K562 (cell line): ENCODE data around the gene CACNG7. TPM values are rescaled to one million over a fixed set of nuclear protein-coding genes. Genes with fewer than 3 reads are reported as not detected.

Source experiments
- ATAC-seq: fragments of 200-7000 bp; cut with Tn5 transposase; 3 replicates; pipeline ENCODE4 v1.9.1; 2020; ENCODE audit warnings: moderate library complexity
- BruUV-seq: library from RNA; stranded (reverse); fragments of 400-500 nt; replicated peaks from 2 replicates; lab custom pipeline; 2021; lab: Mats Ljungman, UMichigan
- CTCF ChIA-PET: fragments of 300-600 bp; formaldehyde crosslinking; extraction: SDS; loops from one replicate; lab custom pipeline; 2021; ENCODE audit warnings: low intra/inter-chr PET ratio; lab: Yijun Ruan, JAX
- POLR2A ChIA-PET: fragments of 300-600, 350-650 bp; sonication (Branson Sonifier 250); formaldehyde crosslinking; extraction: SDS; loops from one replicate; lab custom pipeline; 2021; ENCODE audit warnings: antibody characterized with exemption, inconsistent platforms; lab: Yijun Ruan, JAX
- DNase-seq, 4 experiments: peaks; one replicate each; pipeline versions ENCODE4 v3.0.0 to v3.0.0-alpha.2; 2011 to 2018; ENCODE audit warnings: low spot score in 3 of 4, mixed read lengths in 3 of 4; ENCODE audit errors: extremely low read depth in 1 of 4
- FAIRE-seq: peaks from 2 replicates; lab custom pipeline; 2011; peaks lifted over from hg19 to GRCh38; lab: Jason Lieb, UNC
- H2AFZ ChIP-seq: 2 replicates; pipeline ENCODE4 v1.6.0; 2011; ENCODE audit warnings: low read depth, low read length, control low read depth, inconsistent platforms
- H3K27ac ChIP-seq: fragments of 200-600 bp; 3 replicates; pipeline ENCODE4 v1.8.0; 2011; ENCODE audit warnings: low read depth, mild to moderate bottlenecking, control low read depth, inconsistent platforms, low read length, moderate library complexity, mixed read lengths; ENCODE audit errors: extremely low read depth
- H3K27me3 ChIP-seq, 2 experiments: fragments of 300-600 bp in 1 of 2; 2 replicates in 1 of 2; 3 replicates in 1 of 2; pipeline versions ENCODE4 v1.6.0 to v1.8.0; 2011; ENCODE audit warnings: inconsistent platforms in 2 of 2, low read length in 2 of 2, mild to moderate bottlenecking in 1 of 2, mixed read lengths in 1 of 2, moderate library complexity in 1 of 2; ENCODE audit not compliant: control insufficient read depth in 2 of 2, insufficient read depth in 2 of 2
- H3K36me3 ChIP-seq: fragments of 300-600 bp; 3 replicates; pipeline ENCODE4 v1.8.0; 2011; ENCODE audit warnings: mild to moderate bottlenecking, low read length, inconsistent platforms; ENCODE audit not compliant: control insufficient read depth, insufficient read depth
- H3K4me1 ChIP-seq, 2 experiments: fragments of 200-600 bp in 1 of 2; replicated peaks in 1 of 2; 2 replicates in 1 of 2; 3 replicates in 1 of 2; pipeline versions ENCODE4 v1.5.1 to v1.8.0; 2011; ENCODE audit warnings: inconsistent platforms in 2 of 2, low read length in 2 of 2, mild to moderate bottlenecking in 1 of 2, mixed read lengths in 1 of 2, moderate library complexity in 1 of 2; ENCODE audit not compliant: control insufficient read depth in 2 of 2, insufficient read depth in 2 of 2
- H3K4me2 ChIP-seq: 2 replicates; pipeline ENCODE4 v1.6.1; 2011; ENCODE audit warnings: low read length, control low read depth, inconsistent platforms, mixed read lengths; ENCODE audit not compliant: insufficient read depth
- H3K4me3 ChIP-seq: fragments of 200-600 bp; sonication (generic), shearing (Covaris generic); 2 replicates; pipeline ENCODE4 v1.5.1; 2016; ENCODE audit warnings: control low read depth, inconsistent platforms
- H3K79me2 ChIP-seq: fragments of 200-600 bp; 3 replicates; pipeline ENCODE4 v1.8.0; 2011; ENCODE audit warnings: low read length, inconsistent platforms; ENCODE audit not compliant: control insufficient read depth, insufficient read depth
- H3K9ac ChIP-seq, 2 experiments: 2 replicates each; pipeline versions ENCODE4 v1.6.0 to v1.6.1; 2011; ENCODE audit warnings: low read depth in 2 of 2, low read length in 2 of 2, control low read depth in 1 of 2, inconsistent platforms in 1 of 2, mild to moderate bottlenecking in 1 of 2, mixed read lengths in 1 of 2; ENCODE audit not compliant: insufficient read depth in 1 of 2
- H3K9me1 ChIP-seq: one replicate; pipeline ENCODE4 v1.6.0; 2011; ENCODE audit warnings: inconsistent platforms, mild to moderate bottlenecking, low read length, moderate library complexity; ENCODE audit not compliant: control insufficient read depth, insufficient read depth
- H3K9me3 ChIP-seq: replicated peaks from 2 replicates; pipeline ENCODE4 v1.5.1; 2011; ENCODE audit warnings: low read depth, low read length, inconsistent platforms; ENCODE audit not compliant: control insufficient read depth, insufficient read depth
- H4K20me1 ChIP-seq: replicated peaks from 2 replicates; pipeline ENCODE4 v1.6.1; 2011; ENCODE audit warnings: low read length, inconsistent platforms, mixed read lengths; ENCODE audit not compliant: control insufficient read depth, insufficient read depth
- ATF4 ChIP-seq: fragments of 450-650 bp; formaldehyde crosslinking; IDR thresholded peaks from 2 replicates; pipeline ENCODE4 v1.4.0; 2022; ENCODE audit warnings: mild to moderate bottlenecking, moderate library complexity
- C11orf30 ChIP-seq: fragments of 450-650 bp; IDR thresholded peaks from 2 replicates; pipeline ENCODE4 v1.6.1; 2016; ENCODE audit warnings: low read depth, mild to moderate bottlenecking
- CTBP1 ChIP-seq: fragments of 450-650 bp; IDR thresholded peaks from 2 replicates; pipeline ENCODE4 v1.6.1; 2016; ENCODE audit warnings: borderline replicate concordance
- ELK1 ChIP-seq: sonication (generic); formaldehyde crosslinking; IDR thresholded peaks from 2 replicates; pipeline ENCODE4 v1.8.1; 2022; ENCODE audit warnings: missing genetic modification reagents
- EWSR1 ChIP-seq: fragments of 450-650 bp; IDR thresholded peaks from 2 replicates; pipeline ENCODE4 v1.6.1; 2018; ENCODE audit warnings: borderline replicate concordance, mild to moderate bottlenecking, low read depth, moderate library complexity; ENCODE audit not compliant: partially characterized antibody
- GATAD2A ChIP-seq: fragments of 450-650 bp; IDR thresholded peaks from 2 replicates; pipeline ENCODE4 v1.6.1; 2017
- HDAC2 ChIP-seq: fragments of 450-650 bp; IDR thresholded peaks from 2 replicates; pipeline ENCODE4 v1.6.1; 2016; ENCODE audit warnings: mild to moderate bottlenecking
- IRF9 ChIP-seq: fragments of 450-650 bp; IDR thresholded peaks from 2 replicates; pipeline ENCODE4 v1.6.1; 2016; ENCODE audit warnings: missing biosample characterization, missing genetic modification characterization
- KDM5B ChIP-seq: fragments of 200-600 bp; sonication (generic); IDR thresholded peaks from 2 replicates; pipeline ENCODE4 v1.6.1; 2012; ENCODE audit warnings: low read depth, mild to moderate bottlenecking, moderate library complexity, low read length, control low read depth, inconsistent platforms; ENCODE audit not compliant: insufficient replicate concordance
- MCM2 ChIP-seq: fragments of 450-650 bp; IDR thresholded peaks from 2 replicates; pipeline ENCODE4 v1.6.1; 2017; ENCODE audit warnings: low read depth, mild to moderate bottlenecking
- PCBP1 ChIP-seq: fragments of 200-400 bp; formaldehyde crosslinking; IDR thresholded peaks from 2 replicates; pipeline ENCODE4 v1.6.1; 2018; ENCODE audit warnings: mild to moderate bottlenecking, low read depth, low read length; ENCODE audit not compliant: poor library complexity, severe bottlenecking
- PURB ChIP-seq: sonication (generic); formaldehyde crosslinking; IDR thresholded peaks from 2 replicates; pipeline ENCODE4 v1.9.0; 2021; ENCODE audit warnings: low read depth, mild to moderate bottlenecking, missing genetic modification reagents
- U2AF2 ChIP-seq: fragments of 200-400 bp; formaldehyde crosslinking; optimal IDR thresholded peaks from 2 replicates; pipeline ENCODE3; 2017; ENCODE audit warnings: low read depth, mild to moderate bottlenecking, low read length
- USF1 ChIP-seq: sonication (generic); formaldehyde crosslinking; IDR thresholded peaks from 2 replicates; pipeline ENCODE4 v1.9.0; 2022; ENCODE audit warnings: mild to moderate bottlenecking, missing genetic modification reagents
- ZFPM2 ChIP-seq: fragments of 250-450 bp; sonication (Bioruptor Pico); IDR thresholded peaks from 2 replicates; pipeline ENCODE4 v1.5.1; 2022; ENCODE audit warnings: mild to moderate bottlenecking
- ZNF512 ChIP-seq: IDR thresholded peaks from 2 replicates; pipeline ENCODE4 v1.6.1; 2016; ENCODE audit warnings: missing genetic modification characterization, missing compliant biosample characterization
- WGBS: fragments of 100-300 bp; shearing (Covaris generic); methylation state at CpG from one replicate; pipeline ENCODE4 v1.1.6; 2016; ENCODE audit warnings: low coverage, mixed read lengths; ENCODE audit not compliant: insufficient coverage; ENCODE audit errors: missing lambda C conversion rate; 5-methylcytosine and 5-hydroxymethylcytosine counted together
- in situ Hi-C: fragments of 300-500 bp; cut with MboI; formaldehyde crosslinking; loops from 4 replicates; pipeline ENCODE4 v1.15.0; 2018; ENCODE audit warnings: inconsistent platforms, mixed read lengths
- intact Hi-C: fragments of 100-400 bp; cut with micrococcal nuclease; formaldehyde crosslinking; loops from 2 replicates; pipeline ENCODE4 v1.14.2; 2022
- polyA plus RNA-seq, 8 experiments: library from polyadenylated mRNA; depleted of rRNA in 4 of 8; stranded (reverse) in 5 of 8; unstranded in 3 of 8; fragments of >200 nt; fragmentation: Nextera tagmentation in 2 of 8; fragmentation: Illumina TruSeq in 1 of 8; extraction: Ambion mirVana in 2 of 8; extraction: Trizol in 1 of 8; gene quantifications; 2 replicates each; pipeline versions ENCODE4 v1.2.1 to v1.2.3, GENCODE V29; 2011 to 2014; ENCODE audit warnings: inconsistent platforms in 1 of 8, missing spikeins in 1 of 8
- total RNA-seq, 7 experiments: library from RNA; depleted of rRNA in 6 of 7; stranded (reverse); fragments of >200 nt in 6 of 7; fragmentation: Illumina TruSeq in 2 of 7; extraction: Trizol in 2 of 7; gene quantifications; 2 replicates each; pipeline versions ENCODE4 v1.2.1 to v1.2.3, GENCODE V29; 2011 to 2021; ENCODE audit warnings: low replicate concordance in 1 of 7

Gene CACNG7
- total and polyA plus RNA-seq, 9 of the 15 experiments (the other 6 are each of a cell fraction or from before 2014, with no cell fraction given): not detected

- no peaks in the 10 kb centered on the region for H3K79me2 ChIP-seq
- BruUV-seq: no TSS peak
- H3K4me1 ChIP-seq: peaks cover 0 to 36% of the 10 kb centered on the region in 2 experiments; a peak in 3 of 5 replicates
- peaks cover 1% of the 10 kb centered on the region; the same call in 2 of the 3 replicates for H3K36me3 ChIP-seq
- H3K4me3 ChIP-seq: no peak overlapping the region
- DNase-seq (no peak), ATAC-seq (no peak), FAIRE-seq (no peak)
- peak overlapping the region; percentile 67 for H3K4me2 ChIP-seq
- no peaks in the 10 kb centered on the region for H3K9me3 ChIP-seq
- no peak overlapping the region for H3K27ac ChIP-seq
- H4K20me1 ChIP-seq: no peaks in the 10 kb centered on the region
- intact Hi-C loops (no loop called here), in situ Hi-C loops (no loop called here)
- ChIA-PET POLR2A (interaction anchor here (0.6 to 1.0 kb wide), 2 partner anchors 7 to 136 kb away, joined by 3 read pairs; no protein-coding TSS in a partner anchor), CTCF (interaction anchor here (1.6 kb wide), 1 partner anchor 39 kb away, joined by 7 read pairs; no protein-coding TSS in a partner anchor)
- H3K27me3 ChIP-seq: peaks cover 15 to 17% of the 10 kb centered on the region in 2 experiments; a peak in 4 of 5 replicates
- WGBS: 4% methylated on average over 4 of the region's 6 CpGs
- peak overlapping the region; percentile 73 for H2AFZ ChIP-seq
- no peaks in the 10 kb centered on the region for H3K9me1 ChIP-seq
- no peak overlapping the region for H3K9ac ChIP-seq
- no peak for TF ChIP-seq U2AF2
- no peak for TF ChIP-seq PURB
- no peak for TF ChIP-seq GATAD2A
- TF ChIP-seq CTBP1: no peak
- TF ChIP-seq USF1 (CRISPR knock-in tag): no peak
- TF ChIP-seq HDAC2: no peak
- TF ChIP-seq C11orf30: no peak
- no peak for TF ChIP-seq EWSR1
- no peak for TF ChIP-seq ELK1 (CRISPR knock-in tag)
- no peak for TF ChIP-seq MCM2
- no peak for TF ChIP-seq PCBP1
- TF ChIP-seq ATF4 (CRISPR knock-in tag): no peak
- TF ChIP-seq IRF9: no peak
- no peak for TF ChIP-seq KDM5B
- no peak for TF ChIP-seq ZFPM2 (CRISPR knock-in tag)
- 0 out of 2 replicates have a peak, but pooled peaks have one; percentile 17 for TF ChIP-seq ZNF512
These were observed 28.2 kb upstream of the CACNG7 start for GRCh38 chr19:53880711-53881481.
